Esophagus squamous epithelium (tissue), 5 donors: Measurements from ENCODE around the gene DCDC2C. TPM values are rescaled to one million over a fixed set of nuclear protein-coding genes. Genes with fewer than 3 reads are reported as not detected.

ENCODE experiments used
- DNase-seq: peaks from one replicate; lab custom pipeline; 2025; lab: John Stamatoyannopoulos, UW
- H3K27ac ChIP-seq, 4 donors: fragments of 200-600 bp; sonication (generic); one replicate each; pipeline ENCODE4 v1.5.1; 2016 to 2019; ENCODE audit warnings: mild to moderate bottlenecking in 1 of 4
- H3K27me3 ChIP-seq, 4 donors: fragments of 200-600 bp; sonication (generic); 1 replicate in 3 of 4; 2 replicates in 1 of 4; pipeline versions ENCODE4 v1.5.1 to v1.6.0; 2017 to 2021; ENCODE audit warnings: antibody characterized with exemption in 1 of 4
- H3K36me3 ChIP-seq, 3 donors: fragments of 200-600 bp; sonication (generic); one replicate each; pipeline ENCODE4 v1.5.1; 2016 to 2019
- H3K4me1 ChIP-seq, 3 donors: fragments of 200-600 bp; sonication (generic); one replicate each; pipeline ENCODE4 v1.5.1; 2017 to 2019
- H3K4me3 ChIP-seq, 4 donors: fragments of 200-600 bp; sonication (generic); 1 replicate in 3 of 4; 2 replicates in 1 of 4; pipeline ENCODE4 v1.5.1; 2016 to 2019; ENCODE audit warnings: mild to moderate bottlenecking in 2 of 4, moderate library complexity in 1 of 4
- H3K9me3 ChIP-seq, 3 donors: fragments of 200-600 bp; sonication (generic); one replicate each; pipeline ENCODE4 v1.5.1; 2016 to 2019
- POLR2A ChIP-seq, 4 donors: fragments of 450-650 bp; IDR thresholded peaks; one replicate each; pipeline ENCODE4 v1.6.1; 2017; ENCODE audit warnings: antibody characterized with exemption in 4 of 4, mild to moderate bottlenecking in 4 of 4, moderate library complexity in 3 of 4
- WGBS, 2 donors: methylation state at CpG; one replicate each; pipeline ENCODE4 v1.1.5; 2018; 5-methylcytosine and 5-hydroxymethylcytosine counted together
- intact Hi-C: fragments of 100-400 bp; cut with DNase I; formaldehyde crosslinking; loops from one replicate; pipeline ENCODE4 v1.15.0; 2022
- total RNA-seq, 4 donors: library from RNA; depleted of rRNA; stranded (reverse); fragments of >200 nt; gene quantifications; one replicate each; pipeline ENCODE4 v1.1.0, GENCODE V29; 2016
- TF ChIP-seq, protein P1 (sequence below), 6 experiments: fragments of 450-650 bp in 4 of 6; fragments of 200-600 bp in 2 of 6; sonication (generic) in 2 of 6; IDR thresholded peaks; one replicate each; pipeline ENCODE4 v1.5.1; 2016 to 2019; ENCODE audit warnings: antibody characterized with exemption in 6 of 6, mild to moderate bottlenecking in 4 of 6, moderate library complexity in 4 of 6
- donor health status: DM: yes; HTN: yes; CAD: no.

The DCDC2C gene
- total RNA-seq, 4 donors from 2014 or later, result not detected

DNA sequence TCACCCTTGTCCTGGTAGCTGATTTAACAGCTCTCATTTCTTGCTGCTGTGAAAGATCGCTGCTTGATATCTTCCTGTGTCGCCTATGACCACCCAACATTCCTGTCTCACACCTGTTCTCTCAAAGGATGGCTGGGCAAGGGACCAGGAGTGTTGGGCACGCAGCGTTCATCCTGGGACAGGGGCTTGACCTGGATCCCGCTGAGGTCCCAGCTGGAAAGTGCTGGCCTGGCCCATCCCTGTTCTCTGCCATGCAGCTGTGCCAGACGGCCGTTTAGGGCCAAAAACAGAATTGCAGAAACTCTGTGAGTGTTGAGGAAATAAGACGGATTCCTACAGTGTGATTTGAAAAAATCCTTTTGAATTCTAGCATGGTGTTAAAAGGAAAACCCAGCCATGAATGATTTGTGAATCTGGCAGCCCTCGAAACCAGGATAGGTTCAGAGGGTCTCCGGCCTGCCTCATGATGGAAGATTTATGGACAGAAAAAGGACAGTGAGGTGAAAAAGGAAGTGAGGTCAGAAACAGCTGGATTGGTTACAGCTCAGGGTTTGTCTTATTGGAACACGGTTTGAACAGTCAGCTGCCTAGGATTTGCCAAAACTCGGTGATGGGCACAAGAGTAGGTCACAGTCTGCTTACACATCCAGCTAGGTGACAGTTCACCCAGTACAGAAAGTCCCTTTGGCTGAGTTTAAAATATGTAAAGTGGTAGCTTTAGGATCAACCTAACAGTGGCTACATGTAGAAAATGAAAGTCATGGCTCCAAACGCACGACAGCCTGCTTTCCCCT, 164.8 kb downstream of the DCDC2C start:
- Histone ChIP-seq H3K9me3 (no peaks in the 10 kb centered on the region), H3K4me3 (no peak overlapping the region), H3K27ac (no peak overlapping the region), H3K36me3 (no peaks in the 10 kb centered on the region), H3K4me1 (no peaks in the 10 kb centered on the region), H3K27me3 (no peaks in the 10 kb centered on the region)
- intact Hi-C loops, result no loop called here
- DNase-seq, result no peak
- WGBS, 2 donors, result 54 to 73% methylated on average over 9 of the region's 14 CpGs
- no peak for TF ChIP-seq POLR2A (IDR thresholded peaks at IDR 0.05)
- TF ChIP-seq, protein P1, sequence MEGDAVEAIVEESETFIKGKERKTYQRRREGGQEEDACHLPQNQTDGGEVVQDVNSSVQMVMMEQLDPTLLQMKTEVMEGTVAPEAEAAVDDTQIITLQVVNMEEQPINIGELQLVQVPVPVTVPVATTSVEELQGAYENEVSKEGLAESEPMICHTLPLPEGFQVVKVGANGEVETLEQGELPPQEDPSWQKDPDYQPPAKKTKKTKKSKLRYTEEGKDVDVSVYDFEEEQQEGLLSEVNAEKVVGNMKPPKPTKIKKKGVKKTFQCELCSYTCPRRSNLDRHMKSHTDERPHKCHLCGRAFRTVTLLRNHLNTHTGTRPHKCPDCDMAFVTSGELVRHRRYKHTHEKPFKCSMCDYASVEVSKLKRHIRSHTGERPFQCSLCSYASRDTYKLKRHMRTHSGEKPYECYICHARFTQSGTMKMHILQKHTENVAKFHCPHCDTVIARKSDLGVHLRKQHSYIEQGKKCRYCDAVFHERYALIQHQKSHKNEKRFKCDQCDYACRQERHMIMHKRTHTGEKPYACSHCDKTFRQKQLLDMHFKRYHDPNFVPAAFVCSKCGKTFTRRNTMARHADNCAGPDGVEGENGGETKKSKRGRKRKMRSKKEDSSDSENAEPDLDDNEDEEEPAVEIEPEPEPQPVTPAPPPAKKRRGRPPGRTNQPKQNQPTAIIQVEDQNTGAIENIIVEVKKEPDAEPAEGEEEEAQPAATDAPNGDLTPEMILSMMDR (IDR thresholded peaks at IDR 0.05), result no peak

DNA sequence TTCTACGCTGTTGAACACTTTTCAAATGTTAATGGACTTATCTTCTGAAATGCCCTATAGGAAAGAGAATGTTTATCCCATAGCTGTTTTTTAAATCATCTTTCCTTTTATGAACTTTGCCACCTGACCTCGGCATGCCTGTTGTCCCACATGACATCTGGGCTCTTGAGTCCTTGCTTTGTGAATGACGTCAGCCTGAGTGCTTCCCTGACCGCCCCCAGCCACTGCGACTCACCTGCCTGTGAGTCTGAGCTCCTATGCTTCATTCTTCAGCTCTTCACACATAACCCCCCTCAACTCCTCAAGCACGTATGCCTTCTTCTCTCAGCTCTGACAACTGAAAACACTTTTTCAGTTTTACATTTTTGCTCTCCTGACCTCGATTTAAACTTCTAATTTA, 166.8 kb downstream of the DCDC2C start:
- no peak overlapping the region for H3K4me3 ChIP-seq
- intact Hi-C loops, result no loop called here
- no peaks in the 10 kb centered on the region for H3K27me3 ChIP-seq
- DNase-seq, result no peak
- no peak overlapping the region for H3K27ac ChIP-seq
- no peaks in the 10 kb centered on the region for H3K4me1 ChIP-seq
- TF ChIP-seq, protein P1 (IDR thresholded peaks at IDR 0.05), result no peak
- TF ChIP-seq POLR2A (IDR thresholded peaks at IDR 0.05), result no peak
- H3K36me3 ChIP-seq, result no peaks in the 10 kb centered on the region
- no peaks in the 10 kb centered on the region for H3K9me3 ChIP-seq
- WGBS, 2 donors, result 69 to 70% methylated on average over 7 of the region's 7 CpGs

DNA sequence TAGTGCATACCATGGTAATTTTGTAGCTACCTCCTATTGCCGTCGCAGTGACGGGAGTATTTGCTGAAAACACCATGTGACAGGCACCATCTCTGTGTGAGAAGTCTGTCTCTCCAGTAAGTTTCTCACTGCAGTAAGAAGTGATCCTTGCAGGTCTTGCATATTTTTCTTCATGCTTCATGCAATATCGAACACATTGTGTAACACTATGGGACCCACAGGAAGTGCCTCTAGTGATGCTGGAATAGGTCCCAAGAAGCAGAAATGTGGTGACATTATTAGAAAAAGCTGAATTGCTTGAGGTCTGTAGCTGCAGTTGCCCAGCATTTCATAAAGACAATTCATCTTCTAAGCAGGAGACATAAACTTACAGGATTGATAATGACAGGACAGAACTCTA, 167.6 kb downstream of the DCDC2C start:
- no peak for DNase-seq
- no peaks in the 10 kb centered on the region for H3K4me1 ChIP-seq
- H3K4me3 ChIP-seq, result no peak overlapping the region
- intact Hi-C loops, result no loop called here
- TF ChIP-seq, protein P1 (IDR thresholded peaks at IDR 0.05), result no peak
- TF ChIP-seq POLR2A (IDR thresholded peaks at IDR 0.05), result no peak
- WGBS, 2 donors, result 64 to 66% methylated on average over 4 of the region's 4 CpGs
- no peak overlapping the region for H3K27ac ChIP-seq
- no peaks in the 10 kb centered on the region for H3K27me3 ChIP-seq
- no peaks in the 10 kb centered on the region for H3K9me3 ChIP-seq
- H3K36me3 ChIP-seq, result no peaks in the 10 kb centered on the region

DNA sequence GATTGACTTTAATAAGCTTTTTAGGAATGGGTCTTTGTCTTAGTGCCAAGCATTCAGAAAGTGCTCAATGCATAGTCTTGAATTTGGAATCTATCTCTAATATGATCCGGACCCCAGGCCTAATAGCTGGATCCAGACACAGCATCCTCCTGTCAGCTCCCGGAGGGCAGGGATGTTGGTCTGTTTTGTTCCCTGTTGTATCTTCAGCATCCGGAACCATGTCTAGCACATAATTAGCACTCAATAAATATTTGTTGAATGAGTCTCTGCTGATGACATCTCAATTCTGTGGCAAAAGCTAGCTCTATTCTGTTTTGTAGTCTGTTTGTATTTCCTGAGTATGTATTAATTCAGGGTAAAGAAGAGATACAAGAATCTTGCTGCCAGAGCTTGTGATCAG, 169.1 kb downstream of the DCDC2C start:
- WGBS, 2 donors, result 95 to 97% methylated on average over 3 of the region's 3 CpGs
- Histone ChIP-seq H3K27me3 (no peaks in the 10 kb centered on the region), H3K4me1 (no peaks in the 10 kb centered on the region), H3K9me3 (no peaks in the 10 kb centered on the region), H3K4me3 (no peak overlapping the region), H3K36me3 (no peaks in the 10 kb centered on the region), H3K27ac (no peak overlapping the region)
- no peak for DNase-seq
- intact Hi-C loops, result no loop called here
- TF ChIP-seq, protein P1 (IDR thresholded peaks at IDR 0.05), result no peak
- no peak for TF ChIP-seq POLR2A (IDR thresholded peaks at IDR 0.05)

DNA sequence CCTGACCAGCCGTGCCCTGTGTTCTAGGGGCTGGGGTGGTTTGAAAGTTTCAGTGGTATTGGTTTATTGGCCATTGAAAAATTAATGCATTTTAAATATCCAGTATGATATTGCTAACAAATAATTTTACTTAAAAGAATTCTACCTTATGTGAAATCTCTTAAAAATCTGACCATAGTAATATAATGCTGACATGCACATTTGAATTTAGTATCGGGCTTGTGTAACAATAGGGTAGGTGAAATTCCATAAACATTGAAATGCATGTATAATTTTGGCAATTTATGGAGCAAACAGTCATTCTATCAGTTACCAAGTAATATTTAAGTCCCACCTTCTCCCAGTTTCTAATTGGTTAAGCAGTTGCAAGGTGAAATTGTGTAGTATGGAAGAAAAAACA, 170.5 kb downstream of the DCDC2C start:
- intact Hi-C loops, result no loop called here
- no peak overlapping the region for H3K4me3 ChIP-seq
- DNase-seq, result no peak
- H3K9me3 ChIP-seq, result no peaks in the 10 kb centered on the region
- H3K27me3 ChIP-seq, result no peaks in the 10 kb centered on the region
- no peak overlapping the region for H3K27ac ChIP-seq
- 67 to 68% methylated on average over 2 of the region's 2 CpGs for WGBS, 2 donors
- no peaks in the 10 kb centered on the region for H3K4me1 ChIP-seq
- TF ChIP-seq POLR2A (IDR thresholded peaks at IDR 0.05), result no peak
- TF ChIP-seq, protein P1 (IDR thresholded peaks at IDR 0.05), result no peak
- H3K36me3 ChIP-seq, result no peaks in the 10 kb centered on the region
